Endothelial cell of umbilical vein (primary cell): ENCODE data around the gene MSH3. TPM values are rescaled to one million over a fixed set of nuclear protein-coding genes. Genes with fewer than 3 reads are reported as not detected.

ENCODE experiments used
- BruUV-seq: library from RNA; stranded (reverse); fragments of 400-500 nt; replicated peaks from 2 replicates; lab custom pipeline; 2021; lab: Mats Ljungman, UMichigan
- CTCF ChIA-PET: fragments of 300-600, 350-600 bp; sonication (Branson Sonifier 250); formaldehyde crosslinking; loops from one replicate; lab custom pipeline; 2021; ENCODE audit warnings: antibody characterized with exemption, inconsistent platforms; lab: Charles Lee
- POLR2A ChIA-PET: fragments of 300-600, 350-600 bp; sonication (Branson Sonifier 250); formaldehyde crosslinking; loops from one replicate; lab custom pipeline; 2021; ENCODE audit warnings: antibody characterized with exemption, inconsistent platforms; lab: Charles Lee
- DNase-seq: peaks from one replicate; pipeline ENCODE4 v3.0.0-alpha.2; 2011; ENCODE audit warnings: low read depth, low spot score
- FAIRE-seq: peaks from 2 replicates; lab custom pipeline; 2011; peaks lifted over from hg19 to GRCh38; lab: Jason Lieb, UNC
- H2AFZ ChIP-seq: 2 replicates; pipeline ENCODE4 v1.6.0; 2012; ENCODE audit warnings: low read depth, low read length, control low read depth, inconsistent platforms
- H3K27ac ChIP-seq: 2 replicates; pipeline ENCODE4 v1.5.1; 2011; ENCODE audit warnings: low read depth, mild to moderate bottlenecking, control low read depth, low read length, moderate library complexity; ENCODE audit not compliant: insufficient read depth
- H3K27me3 ChIP-seq, 2 experiments: 2 replicates each; pipeline versions ENCODE4 v1.6.0 to v1.6.1; 2011; ENCODE audit warnings: low read length in 2 of 2, mixed read lengths in 1 of 2; ENCODE audit not compliant: control insufficient read depth in 2 of 2, insufficient read depth in 2 of 2
- H3K36me3 ChIP-seq, 2 experiments: 2 replicates in 1 of 2; 3 replicates in 1 of 2; pipeline ENCODE4 v1.5.1; 2011; ENCODE audit warnings: low read length in 2 of 2, mild to moderate bottlenecking in 1 of 2, moderate library complexity in 1 of 2; ENCODE audit not compliant: control insufficient read depth in 2 of 2, insufficient read depth in 2 of 2; ENCODE audit errors: extremely low read depth in 1 of 2
- H3K4me1 ChIP-seq: 3 replicates; pipeline ENCODE4 v1.5.1; 2011; ENCODE audit warnings: mild to moderate bottlenecking, low read length; ENCODE audit not compliant: control insufficient read depth, insufficient read depth; ENCODE audit errors: extremely low read depth
- H3K4me2 ChIP-seq: 2 replicates; pipeline ENCODE4 v1.6.1; 2011; ENCODE audit warnings: low read length, control low read depth, mixed read lengths; ENCODE audit not compliant: insufficient read depth
- H3K4me3 ChIP-seq, 3 experiments: fragments of 200-600 bp in 1 of 3; sonication (generic), shearing (Covaris generic) in 1 of 3; replicated peaks in 1 of 3; 2 replicates each; pipeline ENCODE4 v1.5.1; 2011 to 2016; ENCODE audit warnings: control low read depth in 3 of 3, low read length in 3 of 3, mild to moderate bottlenecking in 2 of 3, inconsistent platforms in 1 of 3, low read depth in 1 of 3, moderate library complexity in 1 of 3; ENCODE audit not compliant: insufficient read depth in 1 of 3
- H3K79me2 ChIP-seq: 2 replicates; pipeline ENCODE4 v1.6.0; 2012; ENCODE audit warnings: low read length, inconsistent platforms; ENCODE audit not compliant: control insufficient read depth, insufficient read depth
- H3K9ac ChIP-seq: replicated peaks from 2 replicates; pipeline ENCODE3; 2011; ENCODE audit warnings: low read length, control low read depth; ENCODE audit not compliant: insufficient read depth; ENCODE audit errors: extremely low read depth
- H3K9me1 ChIP-seq: replicated peaks from 3 replicates; pipeline ENCODE4 v1.6.0; 2011; ENCODE audit warnings: mild to moderate bottlenecking, low read length; ENCODE audit not compliant: control insufficient read depth, insufficient read depth; ENCODE audit errors: extremely low read depth
- H3K9me3 ChIP-seq: replicated peaks from 2 replicates; pipeline ENCODE4 v1.5.1; 2012; ENCODE audit warnings: low read length, inconsistent platforms; ENCODE audit not compliant: control insufficient read depth, insufficient read depth
- H4K20me1 ChIP-seq: replicated peaks from 2 replicates; pipeline ENCODE3; 2011; ENCODE audit warnings: mild to moderate bottlenecking, low read length; ENCODE audit not compliant: control insufficient read depth, insufficient read depth; ENCODE audit errors: extremely low read depth
- CTCF ChIP-seq, 2 donors: IDR thresholded peaks; 1 replicate in 1 of 2; 2 replicates in 1 of 2; pipeline ENCODE4 v1.5.1; 2011; ENCODE audit warnings: low read length in 2 of 2, mild to moderate bottlenecking in 2 of 2, moderate library complexity in 2 of 2, control low read depth in 1 of 2, inconsistent platforms in 1 of 2, low read depth in 1 of 2; ENCODE audit not compliant: insufficient read depth in 1 of 2; ENCODE audit errors: extremely low read depth in 1 of 2
- EZH2 ChIP-seq: IDR thresholded peaks from 2 replicates; pipeline ENCODE4 v1.6.1; 2012; ENCODE audit warnings: borderline replicate concordance, low read depth, mild to moderate bottlenecking, moderate library complexity, low read length, inconsistent platforms; ENCODE audit not compliant: severe bottlenecking
- FOS ChIP-seq: IDR thresholded peaks from 2 replicates; pipeline ENCODE4 v1.6.1; 2011; ENCODE audit warnings: mild to moderate bottlenecking, low read length, moderate library complexity, borderline replicate concordance; ENCODE audit not compliant: insufficient read depth
- GATA2 ChIP-seq: IDR thresholded peaks from 2 replicates; pipeline ENCODE4 v1.7.0; 2011; ENCODE audit warnings: low read depth, mild to moderate bottlenecking, moderate library complexity, mixed read lengths, low read length; ENCODE audit not compliant: insufficient read length, insufficient read depth
- JUN ChIP-seq: IDR thresholded peaks from 2 replicates; pipeline ENCODE4 v1.6.1; 2011; ENCODE audit warnings: borderline replicate concordance, low read depth; ENCODE audit not compliant: insufficient read length, insufficient read depth
- MAX ChIP-seq: IDR thresholded peaks from 2 replicates; pipeline ENCODE4 v1.6.1; 2011; ENCODE audit not compliant: insufficient read depth, insufficient read length
- MYC ChIP-seq: IDR thresholded peaks from one replicate; pipeline ENCODE4 v1.6.1; 2011; ENCODE audit warnings: mild to moderate bottlenecking, low read depth, low read length
- POLR2A ChIP-seq: IDR thresholded peaks from 2 replicates; pipeline ENCODE4 v1.6.1; 2012; ENCODE audit warnings: low read depth, mild to moderate bottlenecking, control low read depth, low read length
- POLR2AphosphoS5 ChIP-seq: IDR thresholded peaks from 2 replicates; pipeline ENCODE4 v1.6.1; 2012; ENCODE audit warnings: low read depth, mild to moderate bottlenecking, control low read depth, low read length, moderate library complexity; ENCODE audit not compliant: insufficient read depth
- dilution Hi-C: fragments of 300-500 bp; cut with MboI; formaldehyde crosslinking; loops from one replicate; pipeline ENCODE4 v1.15.0; 2019; ENCODE audit warnings: low sequenced_read_pairs; ENCODE audit not compliant: extremely low pct_ligation_motif_present
- intact Hi-C: fragments of 100-400 bp; cut with micrococcal nuclease; formaldehyde crosslinking; loops from one replicate; pipeline ENCODE4 v1.10.0; 2022
- polyA plus RNA-seq, 4 experiments: library from polyadenylated mRNA; depleted of rRNA in 3 of 4; stranded (reverse) in 3 of 4; unstranded in 1 of 4; fragments of >200 nt; gene quantifications; 2 replicates each; pipeline versions ENCODE4 v1.2.1 to v1.2.3, GENCODE V29; 2011 to 2012; ENCODE audit warnings: missing spikeins in 1 of 4
- total RNA-seq: library from RNA; stranded (reverse); gene quantifications from 2 replicates; pipeline ENCODE4 v1.2.3, GENCODE V29; 2021

MSH3 gene
- total and polyA plus RNA-seq, 2 donors (not counting 3 experiments of a cell fraction or from before 2014, with no cell fraction given): 2.0 to 13.0 TPM

GRCh38 chr5:80632700-80633099 lies 21.8 kb upstream of the MSH3 start:
- Histone ChIP-seq H3K4me2 (no peak overlapping the region), H2AFZ (no peak overlapping the region), H3K36me3 (peaks cover 0 to 2% of the 10 kb centered on the region in 2 experiments), H3K9me1 (no peaks in the 10 kb centered on the region), H3K4me1 (peaks cover 2% of the 10 kb centered on the region), H3K9me3 (no peaks in the 10 kb centered on the region), H3K4me3 (no peak overlapping the region), H3K79me2 (no peaks in the 10 kb centered on the region), H3K27me3 (no peaks in the 10 kb centered on the region), H3K27ac (no peak overlapping the region), H4K20me1 (no peaks in the 10 kb centered on the region), H3K9ac (no peak overlapping the region)
- dilution Hi-C loops (no loop called here), intact Hi-C loops (no loop called here)
- TF ChIP-seq GATA2 (no peak), MAX (no peak), CTCF (IDR thresholded peaks at IDR 0.05; ENCODE audit: extremely low read depth in 1 of 2, insufficient read depth in 1 of 2, low read depth in 1 of 2, low read length in 2 of 2) (no peak), JUN (no peak), MYC (no peak), EZH2 (no peak), FOS (no peak), POLR2AphosphoS5 (no peak), POLR2A (no peak)
- no TSS peak for BruUV-seq
- POLR2A ChIA-PET: no interaction called here
- DNase-seq (no peak), FAIRE-seq (no peak)
- CTCF ChIA-PET: no interaction called here
